ENCODE measurements around the gene ANO6.

Gene ANO6

GRCh38 chr12:45270951-45271350, 55.1 kb downstream of the ANO6 start:
- no peak for FAIRE-seq
- no peak for DNase-seq (ENCODE audit: insufficient read length, low spot score)

- FAIRE-seq (no peak), DNase-seq (ENCODE audit: insufficient read length, low spot score) (peak; percentile 64)
Measured at GRCh38 chr12:45273717-45274271, 57.9 kb downstream of the ANO6 start.

GRCh38 chr12:45276154-45276755, 60.4 kb downstream of the ANO6 start:
- DNase-seq (ENCODE audit: insufficient read length, low spot score) (no peak), FAIRE-seq (no peak)

GRCh38 chr12:45278447-45278846, 62.6 kb downstream of the ANO6 start:
- FAIRE-seq = no peak
- DNase-seq (ENCODE audit: insufficient read length, low spot score) = no peak

- no peak for FAIRE-seq
- no peak for DNase-seq (ENCODE audit: insufficient read length, low spot score)
Measured at GRCh38 chr12:45279931-45280830, 64.3 kb downstream of the ANO6 start.

- DNase-seq (ENCODE audit: insufficient read length, low spot score) (no peak), FAIRE-seq (no peak)
Measured at GRCh38 chr12:45281994-45282393, 66.1 kb downstream of the ANO6 start.

- DNase-seq (ENCODE audit: insufficient read length, low spot score) = no peak
- FAIRE-seq = no peak
Measured at GRCh38 chr12:45282411-45282810, 66.5 kb downstream of the ANO6 start.

- FAIRE-seq (no peak), DNase-seq (ENCODE audit: insufficient read length, low spot score) (peak; percentile 50)
Measured at GRCh38 chr12:45284096-45284901, 68.4 kb downstream of the ANO6 start.

- DNase-seq (ENCODE audit: insufficient read length, low spot score) = no peak
Measured at GRCh38 chr12:45285717-45286116, 69.8 kb downstream of the ANO6 start.

GRCh38 chr12:45286621-45287020, 70.7 kb downstream of the ANO6 start:
- FAIRE-seq (no peak), DNase-seq (ENCODE audit: insufficient read length, low spot score) (no peak)

More at GRCh38 chr12:45285717-45286116, 69.8 kb downstream of the ANO6 start:
- no peak for FAIRE-seq

GRCh38 chr12:45289245-45290215, 73.6 kb downstream of the ANO6 start:
- no peak for DNase-seq (ENCODE audit: insufficient read length, low spot score)
- no peak for FAIRE-seq

GRCh38 chr12:45290216-45290605, 74.3 kb downstream of the ANO6 start:
- peak; percentile 4 for FAIRE-seq
- peak; percentile 71 for DNase-seq (ENCODE audit: insufficient read length, low spot score)

GRCh38 chr12:45291518-45291917, 75.6 kb downstream of the ANO6 start:
- FAIRE-seq (no peak), DNase-seq (ENCODE audit: insufficient read length, low spot score) (no peak)

GRCh38 chr12:45292486-45293195, 76.7 kb downstream of the ANO6 start:
- DNase-seq (ENCODE audit: insufficient read length, low spot score) (no peak), FAIRE-seq (no peak)

- no peak for FAIRE-seq
- DNase-seq (ENCODE audit: insufficient read length, low spot score) = no peak
Measured at GRCh38 chr12:45294906-45295305, 79.0 kb downstream of the ANO6 start.

- FAIRE-seq = no peak
- DNase-seq (ENCODE audit: insufficient read length, low spot score) = no peak
Measured at GRCh38 chr12:45296046-45296586, 80.2 kb downstream of the ANO6 start.

- FAIRE-seq (no peak), DNase-seq (ENCODE audit: insufficient read length, low spot score) (no peak)
Measured at GRCh38 chr12:45298047-45298446, 82.2 kb downstream of the ANO6 start.

GRCh38 chr12:45298721-45299692, 83.1 kb downstream of the ANO6 start:
- no peak for FAIRE-seq
- no peak for DNase-seq (ENCODE audit: insufficient read length, low spot score)
